Effector memory CD4-positive, alpha-beta T cell (primary cell): ENCODE data around the gene FGR.

Source experiments
- DNase-seq, 3 donors: peaks; one replicate each; pipeline ENCODE4 v3.0.0-alpha.2; 2020
- H3K27ac ChIP-seq: 2 replicates; pipeline ENCODE4 v1.7.0; 2013; ENCODE audit warnings: mild to moderate bottlenecking, low read length, moderate library complexity; ENCODE audit not compliant: insufficient read depth, poor library complexity, severe bottlenecking
- H3K27me3 ChIP-seq: replicated peaks from 2 replicates; pipeline ENCODE4 v1.7.0; 2013; ENCODE audit warnings: mild to moderate bottlenecking, low read length; ENCODE audit not compliant: insufficient read depth, control insufficient read depth, poor library complexity, severe bottlenecking
- H3K36me3 ChIP-seq: 2 replicates; pipeline ENCODE4 v1.7.0; 2013; ENCODE audit warnings: mild to moderate bottlenecking, low read length, moderate library complexity; ENCODE audit not compliant: control insufficient read depth, insufficient read depth
- H3K4me1 ChIP-seq: 2 replicates; pipeline ENCODE4 v1.7.0; 2013; ENCODE audit warnings: low read length, mild to moderate bottlenecking; ENCODE audit not compliant: control insufficient read depth, insufficient read depth, poor library complexity, severe bottlenecking
- H3K4me3 ChIP-seq: 2 replicates; pipeline ENCODE4 v1.7.0; 2013; ENCODE audit warnings: low read length, low read depth, mild to moderate bottlenecking; ENCODE audit not compliant: insufficient read depth, poor library complexity, severe bottlenecking
- H3K9me3 ChIP-seq: 2 replicates; pipeline ENCODE4 v1.7.0; 2013; ENCODE audit warnings: mild to moderate bottlenecking, low read length, moderate library complexity; ENCODE audit not compliant: control insufficient read depth

The FGR gene

DNA sequence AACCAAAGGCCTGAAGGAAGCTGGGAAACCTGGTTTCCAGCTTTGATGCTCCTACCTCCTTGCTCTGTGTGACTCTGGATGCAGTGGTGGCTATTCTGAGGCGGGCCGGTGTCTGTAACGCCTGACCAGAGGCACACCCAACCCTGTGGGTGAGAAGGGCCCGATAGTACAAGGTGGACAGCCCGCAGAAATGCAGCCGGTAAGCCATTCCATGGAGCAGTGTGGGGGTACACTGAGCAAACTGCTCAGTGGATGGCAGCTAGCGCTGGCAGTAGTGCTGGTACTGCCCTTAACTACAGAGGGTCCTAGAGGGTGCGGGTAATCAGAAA is 67.0 kb downstream of the FGR start:
- Histone ChIP-seq H3K27ac (no peak overlapping the region), H3K36me3 (no peaks in the 10 kb centered on the region), H3K27me3 (no peaks in the 10 kb centered on the region), H3K9me3 (no peaks in the 10 kb centered on the region), H3K4me3 (no peak overlapping the region), H3K4me1 (peaks cover 15% of the 10 kb centered on the region)
- no peak for DNase-seq

DNA sequence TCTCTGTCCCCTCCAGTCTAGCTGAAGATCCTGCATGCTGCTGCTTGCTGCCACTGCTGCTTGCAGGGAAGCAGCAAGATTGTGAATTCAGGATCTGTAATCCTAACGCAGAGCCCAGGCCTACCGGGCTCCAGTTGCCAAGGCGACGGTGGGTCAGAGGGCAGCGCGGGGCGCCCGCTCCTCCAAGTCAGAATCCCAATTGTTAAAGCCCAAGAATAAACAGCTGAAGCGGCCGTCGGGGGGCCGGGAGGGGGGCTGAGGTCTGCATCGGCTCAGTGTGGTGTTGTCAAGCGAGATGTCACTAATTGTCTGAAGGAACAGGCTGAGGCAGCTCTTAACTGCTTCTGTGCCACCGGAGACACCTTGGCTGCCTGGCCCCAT is 67.8 kb downstream of the FGR start:
- H3K4me3 ChIP-seq: no peak overlapping the region
- no peaks in the 10 kb centered on the region for H3K36me3 ChIP-seq
- H3K27ac ChIP-seq: no peak overlapping the region
- DNase-seq: no peak
- H3K9me3 ChIP-seq: no peaks in the 10 kb centered on the region
- peaks cover 15% of the 10 kb centered on the region for H3K4me1 ChIP-seq
- no peaks in the 10 kb centered on the region for H3K27me3 ChIP-seq

DNA sequence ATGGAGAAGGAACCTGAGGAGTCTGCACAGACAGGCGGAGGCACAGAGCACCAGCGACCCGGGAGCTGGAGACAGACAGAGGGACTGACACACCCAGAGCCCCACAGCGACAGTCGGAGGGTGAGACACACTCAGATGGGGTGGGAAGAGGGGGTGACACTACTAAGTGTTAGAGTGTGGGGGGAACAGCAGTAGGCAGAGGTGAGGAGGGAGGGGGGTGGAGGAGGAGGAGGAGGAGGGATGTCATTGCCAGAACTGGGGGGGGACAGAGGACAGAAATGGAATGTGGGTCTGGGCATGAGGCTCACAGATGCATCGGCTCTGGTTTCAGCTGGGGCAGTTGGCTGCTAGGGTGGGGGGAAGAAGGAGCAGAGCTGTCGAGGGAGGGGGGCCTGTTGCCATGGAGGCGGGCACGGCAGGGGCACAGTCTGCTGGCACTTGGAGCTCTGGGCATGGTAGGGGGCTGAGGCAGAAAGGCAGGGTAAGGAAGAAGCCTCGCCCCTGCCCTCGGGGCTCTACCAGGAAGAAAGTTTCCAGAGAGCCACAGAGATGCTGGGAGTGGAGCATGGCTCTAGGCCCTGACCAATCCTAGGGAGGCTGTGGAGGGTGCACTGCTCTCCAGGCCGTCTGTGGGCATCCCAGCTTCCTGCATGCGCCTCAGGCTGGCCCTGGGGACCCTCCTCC is 68.4 kb downstream of the FGR start:
- H3K9me3 ChIP-seq: no peaks in the 10 kb centered on the region
- no peaks in the 10 kb centered on the region for H3K27me3 ChIP-seq
- H3K36me3 ChIP-seq: no peaks in the 10 kb centered on the region
- no peak overlapping the region for H3K27ac ChIP-seq
- no peak overlapping the region for H3K4me3 ChIP-seq
- no peak for DNase-seq
- H3K4me1 ChIP-seq: peaks cover 15% of the 10 kb centered on the region

DNA sequence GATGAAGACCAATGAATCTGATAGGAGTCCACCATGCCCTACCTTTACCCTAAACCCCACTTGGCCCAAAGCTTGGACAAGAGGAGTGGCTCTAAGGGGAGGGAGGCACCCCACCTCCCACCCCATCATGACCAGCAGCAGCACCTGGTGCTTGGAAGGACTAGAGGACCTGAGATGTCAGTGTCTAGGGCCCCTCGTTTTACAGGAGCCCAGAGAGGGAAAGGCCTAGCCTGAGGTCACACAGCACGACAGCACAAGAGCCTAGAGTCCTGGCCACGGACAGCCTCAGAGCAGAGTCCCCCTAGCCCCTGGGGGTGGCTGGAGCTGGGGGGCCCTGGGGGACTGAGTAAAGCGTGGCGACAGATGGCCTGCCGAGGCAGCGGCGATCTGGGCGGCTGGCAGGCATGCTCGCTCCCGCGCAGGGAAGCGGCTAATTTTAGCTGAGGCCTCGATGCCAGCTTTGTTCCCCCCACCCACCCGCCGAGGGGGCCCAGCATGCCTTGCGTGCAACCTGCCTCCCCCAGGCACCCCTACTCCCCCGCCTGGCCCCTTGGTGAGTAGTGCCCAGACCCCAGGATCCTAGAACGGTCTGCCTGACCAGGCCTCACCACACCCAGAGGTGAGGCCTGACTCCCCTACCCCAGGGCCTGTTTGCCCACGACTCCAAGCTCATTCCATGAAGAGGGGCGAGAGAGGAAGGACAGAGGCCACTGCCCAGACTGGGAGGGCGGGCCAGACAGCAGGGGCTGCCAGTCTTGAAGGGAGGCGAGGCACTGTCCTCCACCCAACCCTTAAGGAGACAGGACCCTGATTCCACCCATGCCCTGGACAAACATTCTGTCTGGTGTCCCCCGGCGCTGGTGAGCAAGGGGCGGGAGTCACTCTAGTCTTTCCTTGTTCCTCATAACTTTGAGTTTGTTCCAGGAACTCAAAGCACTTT is 70.0 kb downstream of the FGR start:
- no peaks in the 10 kb centered on the region for H3K27me3 ChIP-seq
- H3K4me1 ChIP-seq: peaks cover 15% of the 10 kb centered on the region
- no peaks in the 10 kb centered on the region for H3K9me3 ChIP-seq
- H3K36me3 ChIP-seq: no peaks in the 10 kb centered on the region
- no peak overlapping the region for H3K27ac ChIP-seq
- DNase-seq: no peak
- no peak overlapping the region for H3K4me3 ChIP-seq

DNA sequence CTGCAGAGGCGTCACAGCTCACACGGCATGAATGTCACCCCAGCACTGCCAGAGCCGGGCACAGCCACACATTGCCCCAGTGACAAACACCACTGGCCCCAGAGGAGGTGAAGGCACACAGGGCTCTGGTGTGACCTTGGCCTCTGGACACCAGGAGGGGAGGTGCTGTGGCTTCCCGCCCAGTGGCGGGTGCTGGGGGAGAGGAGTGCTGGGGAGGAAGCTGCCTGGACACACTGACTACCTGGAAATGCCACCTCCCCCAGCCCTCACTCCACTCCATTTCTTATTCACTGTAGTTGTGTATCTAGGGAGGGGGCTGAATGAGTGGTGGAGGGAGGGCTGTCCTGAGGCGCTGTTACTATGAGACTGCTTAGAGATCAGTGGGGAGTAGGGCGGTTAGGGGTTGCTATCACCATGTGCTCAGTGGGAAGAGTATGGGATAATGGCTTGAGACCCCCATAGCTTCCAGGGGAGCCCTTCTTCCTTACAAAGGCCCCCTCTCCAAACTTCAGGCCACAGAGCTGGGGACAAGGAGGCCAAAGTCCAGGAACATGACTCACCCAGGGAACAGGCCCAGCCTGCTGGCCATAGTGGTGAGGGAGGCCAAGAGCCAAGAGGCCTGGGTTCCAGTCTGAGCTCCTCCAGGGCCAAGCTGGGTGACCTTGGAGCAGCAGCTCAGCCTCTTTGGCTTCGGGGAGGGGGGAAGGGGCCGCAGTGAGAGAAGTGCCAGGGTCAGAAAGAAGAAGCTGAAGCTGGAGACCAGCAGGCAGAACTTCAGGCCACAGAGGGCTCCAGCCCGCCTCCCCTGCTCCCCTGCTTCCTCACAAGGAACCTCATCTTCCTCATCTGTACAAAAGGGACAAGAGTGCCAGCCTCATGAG is 71.2 kb downstream of the FGR start:
- Histone ChIP-seq H3K36me3 (no peaks in the 10 kb centered on the region), H3K9me3 (no peaks in the 10 kb centered on the region), H3K4me1 (peaks cover 11% of the 10 kb centered on the region), H3K27ac (no peak overlapping the region), H3K27me3 (no peaks in the 10 kb centered on the region), H3K4me3 (no peak overlapping the region)
- DNase-seq: no peak

DNA sequence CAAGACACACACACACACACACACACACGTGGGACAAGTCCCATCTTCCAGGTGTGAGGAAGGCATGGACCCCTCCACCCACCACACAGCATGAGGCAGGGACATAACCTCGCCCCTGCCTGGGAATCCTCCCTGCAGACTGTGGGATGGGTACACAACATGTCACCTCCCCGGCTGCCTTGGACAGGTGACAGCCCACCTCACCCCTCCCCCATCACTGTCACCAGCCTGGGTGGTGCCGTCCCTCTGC is 71.7 kb downstream of the FGR start:
- Histone ChIP-seq H3K36me3 (no peaks in the 10 kb centered on the region), H3K4me3 (no peak overlapping the region), H3K9me3 (no peaks in the 10 kb centered on the region), H3K27ac (no peak overlapping the region), H3K4me1 (peaks cover 8% of the 10 kb centered on the region), H3K27me3 (no peaks in the 10 kb centered on the region)
- no peak for DNase-seq

DNA sequence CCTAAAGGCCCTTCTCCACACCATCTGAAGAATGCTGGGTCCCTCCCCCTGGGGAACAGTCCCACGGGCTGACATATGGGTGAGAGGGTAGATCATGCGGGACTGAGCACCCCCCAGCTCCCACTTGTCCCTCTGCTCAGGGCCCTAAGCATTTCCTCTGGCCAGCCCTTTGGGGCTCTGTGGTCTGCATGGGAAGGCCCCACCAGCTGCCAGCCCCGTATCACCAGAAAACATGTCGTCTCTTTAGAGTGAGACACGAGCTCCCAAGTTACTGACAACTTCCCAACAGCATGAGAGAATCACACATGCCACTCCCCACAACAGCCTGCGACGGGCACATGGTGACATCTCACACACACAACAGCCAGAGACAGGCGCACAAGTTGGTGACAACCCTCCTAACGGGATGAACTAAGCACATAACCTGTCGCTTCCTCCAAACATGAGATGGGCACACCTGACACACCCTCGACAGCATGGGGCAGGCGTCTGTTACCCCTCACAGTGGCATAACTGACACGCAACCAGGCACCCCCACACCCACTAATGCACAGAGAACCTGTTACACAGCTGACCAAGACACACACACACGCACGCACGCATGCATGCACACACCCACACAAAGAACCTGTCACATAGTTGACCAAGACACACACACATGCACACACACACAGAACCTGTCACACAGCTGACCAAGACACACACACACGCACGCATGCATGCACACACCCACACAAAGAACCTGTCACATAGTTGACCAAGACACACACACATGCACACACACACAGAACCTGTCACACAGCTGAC is 72.2 kb downstream of the FGR start:
- Histone ChIP-seq H3K4me3 (no peak overlapping the region), H3K27ac (no peak overlapping the region), H3K9me3 (no peaks in the 10 kb centered on the region), H3K36me3 (no peaks in the 10 kb centered on the region), H3K27me3 (no peaks in the 10 kb centered on the region), H3K4me1 (peaks cover 3% of the 10 kb centered on the region)
- DNase-seq: no peak
